ENCODE results near the gene CBL. TPM values are rescaled to one million over a fixed set of nuclear protein-coding genes. Genes with fewer than 3 reads are reported as not detected.
A peak's percentile ranks its signal among the peaks of the same experiment; 100 is the strongest.
"Not testable (repeated sequence)": the region's sequence is repeated elsewhere in the genome, so short reads cannot be mapped to it uniquely, and the experiment has no call there.

The CBL gene
- total RNA-seq, 4 donors from 2014 or later: 11.1 to 20.6 (median 15.9) TPM

DNA sequence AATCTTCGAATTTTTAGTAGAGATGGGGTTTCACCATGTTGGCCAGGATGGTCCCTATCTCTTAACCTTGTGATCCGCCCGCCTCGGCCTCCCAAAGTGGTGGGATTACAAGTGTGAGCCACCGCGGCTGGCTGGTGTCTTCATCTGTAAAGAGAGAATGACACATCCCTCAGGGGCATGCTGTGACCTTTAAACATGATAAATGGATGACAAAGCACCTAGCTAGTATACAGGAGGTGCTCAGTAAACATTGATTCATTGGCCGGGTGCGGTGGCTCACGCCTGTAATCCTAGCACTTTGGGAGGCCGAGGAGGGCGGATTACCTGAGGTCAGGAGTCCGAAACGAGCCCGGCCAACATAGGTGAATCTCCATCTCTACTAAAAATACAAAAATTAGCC lies 14.9 kb upstream of the CBL start:
- H3K4me3 ChIP-seq, H3K9me3 ChIP-seq, H3K36me3 ChIP-seq, H3K4me1 ChIP-seq, H3K27me3 ChIP-seq: not testable (repeated sequence)
- peak overlapping the region in 1 of 4 donors; percentile 22 for H3K27ac ChIP-seq
- TF ChIP-seq POLR2A (IDR thresholded peaks at IDR 0.05): peak in 1 of 2 donors; percentile 11
- peak in 1 of 3 donors; percentile 67 for DNase-seq

DNA sequence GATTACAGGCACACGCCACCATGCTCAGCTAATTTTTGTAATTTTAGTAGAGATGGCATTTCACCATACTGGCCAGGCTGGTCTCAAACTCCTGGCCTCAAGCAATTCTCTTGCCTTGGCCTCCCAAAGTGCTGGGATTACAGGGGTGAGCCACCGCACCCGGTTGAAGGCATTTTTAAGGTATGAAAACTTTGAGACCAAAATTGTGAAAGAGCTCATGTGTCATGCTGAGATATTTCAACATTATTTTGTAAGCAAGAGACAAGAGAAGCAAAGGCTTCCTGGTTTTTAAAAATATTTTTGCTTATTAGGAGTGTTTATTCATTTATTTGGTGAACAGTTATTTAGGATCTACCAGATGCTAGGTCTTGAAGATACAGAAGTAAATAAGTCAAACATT lies 14.0 kb upstream of the CBL start:
- H3K4me1 ChIP-seq: no peaks in the 10 kb centered on the region
- H3K27ac ChIP-seq: no peak overlapping the region
- no peaks in the 10 kb centered on the region for H3K36me3 ChIP-seq
- TF ChIP-seq, protein P1, sequence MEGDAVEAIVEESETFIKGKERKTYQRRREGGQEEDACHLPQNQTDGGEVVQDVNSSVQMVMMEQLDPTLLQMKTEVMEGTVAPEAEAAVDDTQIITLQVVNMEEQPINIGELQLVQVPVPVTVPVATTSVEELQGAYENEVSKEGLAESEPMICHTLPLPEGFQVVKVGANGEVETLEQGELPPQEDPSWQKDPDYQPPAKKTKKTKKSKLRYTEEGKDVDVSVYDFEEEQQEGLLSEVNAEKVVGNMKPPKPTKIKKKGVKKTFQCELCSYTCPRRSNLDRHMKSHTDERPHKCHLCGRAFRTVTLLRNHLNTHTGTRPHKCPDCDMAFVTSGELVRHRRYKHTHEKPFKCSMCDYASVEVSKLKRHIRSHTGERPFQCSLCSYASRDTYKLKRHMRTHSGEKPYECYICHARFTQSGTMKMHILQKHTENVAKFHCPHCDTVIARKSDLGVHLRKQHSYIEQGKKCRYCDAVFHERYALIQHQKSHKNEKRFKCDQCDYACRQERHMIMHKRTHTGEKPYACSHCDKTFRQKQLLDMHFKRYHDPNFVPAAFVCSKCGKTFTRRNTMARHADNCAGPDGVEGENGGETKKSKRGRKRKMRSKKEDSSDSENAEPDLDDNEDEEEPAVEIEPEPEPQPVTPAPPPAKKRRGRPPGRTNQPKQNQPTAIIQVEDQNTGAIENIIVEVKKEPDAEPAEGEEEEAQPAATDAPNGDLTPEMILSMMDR (IDR thresholded peaks at IDR 0.05): no peak
- no peak for TF ChIP-seq POLR2A (IDR thresholded peaks at IDR 0.05)
- no peaks in the 10 kb centered on the region for H3K27me3 ChIP-seq
- no peaks in the 10 kb centered on the region for H3K9me3 ChIP-seq
- DNase-seq: no peak
- no peak overlapping the region for H3K4me3 ChIP-seq

DNA sequence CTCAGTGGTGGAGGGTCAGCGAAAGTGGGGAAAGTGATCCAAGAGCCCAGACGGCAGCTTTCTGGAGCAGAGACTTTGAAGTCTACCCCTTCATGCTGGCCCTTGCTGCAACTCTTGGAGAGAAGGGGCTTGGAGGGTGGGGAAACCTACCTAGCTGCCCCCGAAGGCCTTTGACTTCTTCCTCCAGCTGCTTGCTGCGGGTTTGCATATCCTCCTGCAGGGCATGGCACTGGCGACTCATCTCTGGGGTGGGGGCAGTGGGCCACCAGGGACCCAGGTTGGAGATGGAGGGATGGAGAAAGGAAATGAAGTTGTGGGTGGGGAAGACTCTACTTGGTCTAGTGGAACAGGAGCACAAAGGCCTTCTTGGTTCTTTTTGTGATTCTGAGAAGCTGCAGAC lies 13.1 kb upstream of the CBL start:
- H3K4me3 ChIP-seq: no peak overlapping the region
- H3K27me3 ChIP-seq: no peaks in the 10 kb centered on the region
- DNase-seq: peak in 1 of 3 donors; percentile 26
- H3K4me1 ChIP-seq: no peaks in the 10 kb centered on the region
- no peaks in the 10 kb centered on the region for H3K9me3 ChIP-seq
- no peaks in the 10 kb centered on the region for H3K36me3 ChIP-seq
- TF ChIP-seq POLR2A (IDR thresholded peaks at IDR 0.05): no peak
- TF ChIP-seq, protein P1 (IDR thresholded peaks at IDR 0.05): no peak
- H3K27ac ChIP-seq: no peak overlapping the region

DNA sequence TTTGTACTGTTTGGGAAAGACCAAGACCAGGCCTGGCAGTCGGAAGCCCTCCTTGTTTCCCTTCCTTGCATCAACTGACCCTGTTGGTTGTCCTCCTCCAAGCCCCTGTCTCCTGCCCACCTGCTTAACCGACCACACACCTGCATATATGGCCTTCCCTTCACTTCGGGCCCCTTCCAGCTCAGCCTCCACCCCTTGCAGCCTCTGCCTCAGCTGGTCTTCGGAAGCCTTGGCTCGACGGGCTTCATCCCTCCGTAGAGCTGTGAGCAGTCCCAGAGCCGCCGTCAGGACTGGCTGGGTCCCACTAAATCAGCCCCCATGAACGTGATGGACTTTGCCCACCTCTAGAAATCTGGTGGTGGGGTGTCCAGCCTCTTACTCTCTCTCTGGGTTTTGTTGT lies 12.5 kb upstream of the CBL start:
- TF ChIP-seq POLR2A (IDR thresholded peaks at IDR 0.05): no peak
- TF ChIP-seq, protein P1 (IDR thresholded peaks at IDR 0.05): no peak
- Histone ChIP-seq H3K27me3 (no peaks in the 10 kb centered on the region), H3K4me3 (no peak overlapping the region), H3K36me3 (no peaks in the 10 kb centered on the region), H3K4me1 (no peaks in the 10 kb centered on the region), H3K27ac (no peak overlapping the region), H3K9me3 (no peaks in the 10 kb centered on the region)
- no peak for DNase-seq

DNA sequence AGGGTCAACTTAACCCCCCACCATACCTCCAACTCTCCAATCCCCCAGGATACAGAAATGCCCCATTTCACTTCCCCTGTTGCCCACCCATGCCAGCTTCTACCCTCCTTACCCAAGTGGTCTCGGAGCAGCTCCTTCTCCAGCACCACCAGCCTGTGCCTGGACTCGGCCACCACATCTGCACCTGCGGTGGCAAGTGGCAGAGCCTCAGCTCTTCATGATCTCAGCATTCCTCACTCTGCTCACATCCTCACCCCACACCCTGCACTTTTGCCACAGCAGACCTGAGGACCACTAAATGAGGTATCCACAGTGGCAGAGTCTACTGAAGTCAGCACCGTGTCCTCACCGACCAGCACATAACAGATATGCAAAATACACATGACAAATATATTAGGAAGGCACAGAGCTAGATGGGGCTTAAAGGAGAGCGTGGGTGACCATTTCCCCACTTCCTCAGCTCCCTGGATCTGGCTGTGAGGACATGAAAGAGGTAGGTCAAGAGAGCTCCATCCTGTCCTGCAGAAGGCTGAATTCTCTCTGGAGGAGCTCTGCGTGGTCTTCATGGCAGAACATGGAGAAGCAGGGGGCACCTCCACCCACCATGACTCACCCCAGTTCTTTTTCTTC lies 11.2 kb upstream of the CBL start:
- Histone ChIP-seq H3K36me3 (no peaks in the 10 kb centered on the region), H3K4me3 (no peak overlapping the region), H3K27ac (no peak overlapping the region), H3K9me3 (no peaks in the 10 kb centered on the region), H3K27me3 (no peaks in the 10 kb centered on the region), H3K4me1 (no peaks in the 10 kb centered on the region)
- no peak for DNase-seq
- no peak for TF ChIP-seq POLR2A (IDR thresholded peaks at IDR 0.05)
- TF ChIP-seq, protein P1 (IDR thresholded peaks at IDR 0.05): no peak

DNA sequence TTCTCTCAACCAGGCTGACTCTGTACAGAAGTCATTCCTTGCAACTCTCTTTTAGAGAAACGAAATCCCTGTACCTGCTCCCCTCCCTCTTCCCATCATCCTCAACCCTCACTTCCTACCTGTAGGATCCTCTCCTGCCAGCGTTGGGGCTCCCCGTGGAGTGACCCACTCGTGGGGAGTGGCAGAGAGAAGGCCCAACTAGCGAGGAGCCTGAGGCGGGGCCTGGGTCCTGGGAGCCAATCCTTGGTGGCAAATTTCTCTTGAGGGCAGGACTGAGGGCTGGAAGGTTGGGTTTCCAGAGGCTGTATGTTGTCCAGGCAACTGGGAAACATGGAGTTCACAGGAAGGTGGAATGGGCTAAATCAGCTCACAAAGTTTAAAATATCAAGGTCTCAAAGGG lies 10.5 kb upstream of the CBL start:
- Histone ChIP-seq H3K4me1 (no peaks in the 10 kb centered on the region), H3K27me3 (no peaks in the 10 kb centered on the region), H3K4me3 (no peak overlapping the region), H3K9me3 (no peaks in the 10 kb centered on the region), H3K36me3 (no peaks in the 10 kb centered on the region), H3K27ac (no peak overlapping the region)
- TF ChIP-seq, protein P1 (IDR thresholded peaks at IDR 0.05): no peak
- TF ChIP-seq POLR2A (IDR thresholded peaks at IDR 0.05): no peak
- peak in 2 of 3 donors; percentile 69 to 73 for DNase-seq
